ENCODE measurements around the gene EXOC5. TPM values are rescaled to one million over a fixed set of nuclear protein-coding genes. Genes with fewer than 3 reads are reported as not detected.

The EXOC5 gene
- polyA plus RNA-seq, 1 donor (not counting 4 experiments of a cell fraction or from before 2014, with no cell fraction given) = 48.2 TPM

GRCh38 chr14:57169901-57170300 lies 98.8 kb downstream of the EXOC5 start:
- Histone ChIP-seq H3K4me3 (ENCODE audit: control insufficient read depth in 2 of 3, extremely low read depth in 1 of 3, insufficient read depth in 2 of 3, low read depth in 1 of 3, low read length in 3 of 3) (no peak overlapping the region), H2AFZ (ENCODE audit: control insufficient read depth, low read length) (no peak overlapping the region), H3K4me2 (ENCODE audit: control insufficient read depth, extremely low read depth, insufficient read depth, low read depth, low read length) (no peak overlapping the region), H3K4me1 (ENCODE audit: control insufficient read depth, extremely low read depth, insufficient read depth, low read length) (no peaks in the 10 kb centered on the region), H3K79me2 (ENCODE audit: control insufficient read depth, insufficient read depth, low read length) (no peaks in the 10 kb centered on the region), H3K9me3 (ENCODE audit: control insufficient read depth, low read depth, low read length) (no peaks in the 10 kb centered on the region), H3K9me1 (ENCODE audit: control insufficient read depth, extremely low read depth, insufficient read depth, low read length) (no peaks in the 10 kb centered on the region), H3K36me3 (ENCODE audit: control insufficient read depth in 2 of 2, extremely low read depth in 1 of 2, insufficient read depth in 2 of 2, low read length in 2 of 2) (no peaks in the 10 kb centered on the region), H3K27ac (ENCODE audit: control insufficient read depth, insufficient read depth, low read length) (no peak overlapping the region), H3K27me3 (ENCODE audit: control insufficient read depth, extremely low read depth, insufficient read depth, low read length) (no peaks in the 10 kb centered on the region), H4K20me1 (ENCODE audit: control insufficient read depth, extremely low read depth, insufficient read depth, low read length) (no peaks in the 10 kb centered on the region), H3K9ac (ENCODE audit: control insufficient read depth, extremely low read depth, insufficient read depth, low read length) (no peak overlapping the region)
- TF ChIP-seq, protein P1, sequence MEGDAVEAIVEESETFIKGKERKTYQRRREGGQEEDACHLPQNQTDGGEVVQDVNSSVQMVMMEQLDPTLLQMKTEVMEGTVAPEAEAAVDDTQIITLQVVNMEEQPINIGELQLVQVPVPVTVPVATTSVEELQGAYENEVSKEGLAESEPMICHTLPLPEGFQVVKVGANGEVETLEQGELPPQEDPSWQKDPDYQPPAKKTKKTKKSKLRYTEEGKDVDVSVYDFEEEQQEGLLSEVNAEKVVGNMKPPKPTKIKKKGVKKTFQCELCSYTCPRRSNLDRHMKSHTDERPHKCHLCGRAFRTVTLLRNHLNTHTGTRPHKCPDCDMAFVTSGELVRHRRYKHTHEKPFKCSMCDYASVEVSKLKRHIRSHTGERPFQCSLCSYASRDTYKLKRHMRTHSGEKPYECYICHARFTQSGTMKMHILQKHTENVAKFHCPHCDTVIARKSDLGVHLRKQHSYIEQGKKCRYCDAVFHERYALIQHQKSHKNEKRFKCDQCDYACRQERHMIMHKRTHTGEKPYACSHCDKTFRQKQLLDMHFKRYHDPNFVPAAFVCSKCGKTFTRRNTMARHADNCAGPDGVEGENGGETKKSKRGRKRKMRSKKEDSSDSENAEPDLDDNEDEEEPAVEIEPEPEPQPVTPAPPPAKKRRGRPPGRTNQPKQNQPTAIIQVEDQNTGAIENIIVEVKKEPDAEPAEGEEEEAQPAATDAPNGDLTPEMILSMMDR (optimal IDR thresholded peaks at IDR 0.05 in 1 of 3, IDR thresholded peaks at IDR 0.05 in 1 of 3, conservative IDR thresholded peaks at IDR 0.05 in 1 of 3; ENCODE audit: extremely low read depth in 1 of 3, insufficient read depth in 2 of 3, low read length in 3 of 3) = no peak
- no peak for TF ChIP-seq EZH2 (IDR thresholded peaks at IDR 0.05; ENCODE audit: low read length)
- dilution Hi-C loops (cut with MboI; ENCODE audit: extremely low pct_ligation_motif_present, low sequenced_read_pairs) = no loop called here
- FAIRE-seq (no peak), DNase-seq (ENCODE audit: low read depth, low spot score) (no peak)

DNA sequence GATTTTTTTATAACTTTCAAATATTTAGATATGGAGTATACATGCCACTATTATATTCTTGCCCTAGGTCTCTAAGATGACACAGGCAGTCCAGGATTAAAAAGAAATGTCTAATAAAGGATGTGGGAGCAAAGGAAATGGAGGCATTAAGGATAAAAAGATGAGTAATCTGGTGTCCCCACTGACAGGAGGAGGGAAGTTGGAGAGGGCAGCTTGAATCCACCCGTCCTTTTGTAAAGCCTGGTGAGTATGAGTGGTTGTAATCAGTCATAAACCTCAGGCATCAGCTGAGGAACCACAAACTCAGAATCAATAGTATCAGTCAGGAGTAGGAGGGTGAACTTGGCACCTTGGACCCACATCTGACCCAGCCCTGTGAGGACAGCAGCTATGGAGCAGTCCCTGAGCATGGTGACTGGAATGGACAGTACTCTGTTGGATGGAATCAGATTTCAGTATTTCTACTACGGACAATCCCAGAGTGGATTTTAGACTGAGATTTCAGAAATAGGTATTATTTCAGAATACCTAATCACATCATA lies 100.5 kb downstream of the EXOC5 start:
- no peaks in the 10 kb centered on the region for H3K9me1 ChIP-seq (ENCODE audit: control insufficient read depth, extremely low read depth, insufficient read depth, low read length)
- H3K36me3 ChIP-seq (ENCODE audit: control insufficient read depth in 2 of 2, extremely low read depth in 1 of 2, insufficient read depth in 2 of 2, low read length in 2 of 2) = no peaks in the 10 kb centered on the region
- no peak overlapping the region for H3K4me2 ChIP-seq (ENCODE audit: control insufficient read depth, extremely low read depth, insufficient read depth, low read depth, low read length)
- DNase-seq (ENCODE audit: low read depth, low spot score) (no peak), FAIRE-seq (no peak)
- H4K20me1 ChIP-seq (ENCODE audit: control insufficient read depth, extremely low read depth, insufficient read depth, low read length) = no peaks in the 10 kb centered on the region
- H3K79me2 ChIP-seq (ENCODE audit: control insufficient read depth, insufficient read depth, low read length) = no peaks in the 10 kb centered on the region
- no peak overlapping the region for H3K27ac ChIP-seq (ENCODE audit: control insufficient read depth, insufficient read depth, low read length)
- dilution Hi-C loops (cut with MboI; ENCODE audit: extremely low pct_ligation_motif_present, low sequenced_read_pairs) = no loop called here
- H3K9me3 ChIP-seq (ENCODE audit: control insufficient read depth, low read depth, low read length) = no peaks in the 10 kb centered on the region
- TF ChIP-seq, protein P1 (optimal IDR thresholded peaks at IDR 0.05 in 1 of 3, IDR thresholded peaks at IDR 0.05 in 1 of 3, conservative IDR thresholded peaks at IDR 0.05 in 1 of 3; ENCODE audit: extremely low read depth in 1 of 3, insufficient read depth in 2 of 3, low read length in 3 of 3) = no peak
- no peak for TF ChIP-seq EZH2 (IDR thresholded peaks at IDR 0.05; ENCODE audit: low read length)
- no peak overlapping the region for H3K4me3 ChIP-seq (ENCODE audit: control insufficient read depth in 2 of 3, extremely low read depth in 1 of 3, insufficient read depth in 2 of 3, low read depth in 1 of 3, low read length in 3 of 3)
- no peak overlapping the region for H3K9ac ChIP-seq (ENCODE audit: control insufficient read depth, extremely low read depth, insufficient read depth, low read length)
- H3K27me3 ChIP-seq (ENCODE audit: control insufficient read depth, extremely low read depth, insufficient read depth, low read length) = no peaks in the 10 kb centered on the region
- no peaks in the 10 kb centered on the region for H3K4me1 ChIP-seq (ENCODE audit: control insufficient read depth, extremely low read depth, insufficient read depth, low read length)
- H2AFZ ChIP-seq (ENCODE audit: control insufficient read depth, low read length) = no peak overlapping the region

All from keratinocyte (primary cell).